PC-9 (cell line): ENCODE data around the gene SH3RF2. TPM values are rescaled to one million over a fixed set of nuclear protein-coding genes. Genes with fewer than 3 reads are reported as not detected.
"Not testable (repeated sequence)": the region's sequence is repeated elsewhere in the genome, so short reads cannot be mapped to it uniquely, and the experiment has no call there.

Experiments
- BruUV-seq: library from RNA; stranded (reverse); fragments of 400-500 nt; replicated peaks from 2 replicates; lab custom pipeline; 2021; lab: Mats Ljungman, UMichigan
- CTCF ChIA-PET: fragments of 300-600 bp; sonication (Branson Sonifier 250); formaldehyde crosslinking; loops from one replicate; lab custom pipeline; 2022; ENCODE audit warnings: antibody characterized with exemption; lab: Charles Lee
- POLR2A ChIA-PET: fragments of 300-600 bp; sonication (Branson Sonifier 250); formaldehyde crosslinking; loops from one replicate; lab custom pipeline; 2022; ENCODE audit warnings: antibody characterized with exemption; ENCODE audit not compliant: unreplicated experiment; lab: Charles Lee
- DNase-seq, 2 experiments: peaks; one replicate each; pipeline versions ENCODE4 v3.0.0 to v3.0.0-alpha.2; 2015 to 2022; ENCODE audit warnings: mixed read lengths in 1 of 2
- H2AFZ ChIP-seq: fragments of 200-600 bp; sonication (generic); 2 replicates; pipeline ENCODE4 v1.8.1; 2017; ENCODE audit warnings: antibody characterized with exemption
- H3F3A ChIP-seq: fragments of 200-600 bp; sonication (generic); 2 replicates; pipeline ENCODE4 v1.8.1; 2017; ENCODE audit warnings: antibody characterized with exemption, mild to moderate bottlenecking, low read depth; ENCODE audit not compliant: insufficient read depth
- H3K27ac ChIP-seq: fragments of 200-600 bp; sonication (generic); 2 replicates; pipeline ENCODE4 v1.6.1; 2016; ENCODE audit warnings: mixed run types
- H3K27me3 ChIP-seq: fragments of 200-600 bp; sonication (generic); 2 replicates; pipeline ENCODE4 v1.6.1; 2016; ENCODE audit warnings: low read depth, mixed run types; ENCODE audit not compliant: insufficient read depth
- H3K36me3 ChIP-seq: fragments of 200-600 bp; sonication (generic); 2 replicates; pipeline ENCODE4 v1.6.1; 2016; ENCODE audit warnings: low read depth, mixed run types
- H3K4me1 ChIP-seq: fragments of 200-600 bp; sonication (generic); replicated peaks from 2 replicates; pipeline ENCODE4 v1.6.1; 2016; ENCODE audit warnings: mixed run types; ENCODE audit not compliant: insufficient read depth
- H3K4me2 ChIP-seq: fragments of 200-600 bp; sonication (generic); 2 replicates; pipeline ENCODE4 v1.6.1; 2017; ENCODE audit warnings: mixed run types
- H3K4me3 ChIP-seq: fragments of 200-600 bp; sonication (generic); 2 replicates; pipeline ENCODE4 v1.6.1; 2016; ENCODE audit warnings: mixed run types
- H3K79me2 ChIP-seq: fragments of 200-600 bp; sonication (generic); 2 replicates; pipeline ENCODE4 v1.6.1; 2017; ENCODE audit warnings: low read depth, mixed run types
- H3K9me2 ChIP-seq: fragments of 200-600 bp; sonication (generic); 2 replicates; pipeline ENCODE4 v1.8.1; 2017; ENCODE audit warnings: mild to moderate bottlenecking; ENCODE audit not compliant: insufficient read depth
- H3K9me3 ChIP-seq: fragments of 200-600 bp; sonication (generic); 2 replicates; pipeline ENCODE4 v1.8.1; 2016; ENCODE audit warnings: low read depth; ENCODE audit not compliant: insufficient read depth
- H4K20me1 ChIP-seq: fragments of 200-600 bp; sonication (generic); 2 replicates; pipeline ENCODE4 v1.8.1; 2017; ENCODE audit not compliant: insufficient read depth
- EZH2 ChIP-seq: fragments of 200-600 bp; sonication (generic); IDR thresholded peaks from 2 replicates; pipeline ENCODE4 v1.8.0; 2017; ENCODE audit warnings: antibody characterized with exemption, low read depth
- intact Hi-C: fragments of 100-400 bp; cut with micrococcal nuclease; formaldehyde crosslinking; loops from one replicate; pipeline ENCODE4 v1.10.0; 2022; ENCODE audit not compliant: unreplicated experiment
- total RNA-seq: library from RNA; stranded (reverse); gene quantifications from 2 replicates; pipeline ENCODE4 v1.2.3, GENCODE V29; 2021
- TF ChIP-seq, protein P1 (sequence below): fragments of 200-600 bp; sonication (generic); conservative IDR thresholded peaks from 2 replicates; pipeline ENCODE4 v1.6.1; 2017; ENCODE audit warnings: mixed run types, antibody characterized with exemption, mild to moderate bottlenecking, moderate library complexity

SH3RF2 gene
- total RNA-seq, 1 experiment from 2014 or later: 37.2 TPM

DNA sequence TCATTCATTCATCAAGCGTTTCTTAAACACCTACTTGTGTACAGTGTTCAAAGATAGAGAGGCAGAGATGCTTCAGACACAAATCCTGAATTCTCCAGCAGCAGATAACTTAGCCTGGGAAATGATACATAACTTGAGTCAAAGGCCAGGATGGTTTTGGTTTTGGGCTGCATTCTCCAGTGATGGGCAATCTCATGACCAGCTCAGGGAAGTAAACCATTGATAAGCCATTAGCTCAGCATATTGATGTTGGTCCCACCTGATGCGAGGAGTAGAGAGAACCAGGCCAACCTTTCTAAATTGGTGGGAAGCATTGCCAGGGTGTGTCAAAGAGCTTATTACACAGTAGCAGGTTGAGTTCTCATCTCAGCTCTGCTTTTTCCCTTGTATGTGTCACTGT lies 53.0 kb downstream of the SH3RF2 start:
- BruUV-seq: no TSS peak
- no peaks in the 10 kb centered on the region for H3K9me2 ChIP-seq
- H2AFZ ChIP-seq: no peak overlapping the region
- no peaks in the 10 kb centered on the region for H3F3A ChIP-seq
- H3K27ac ChIP-seq: no peak overlapping the region
- no peaks in the 10 kb centered on the region for H4K20me1 ChIP-seq
- no peaks in the 10 kb centered on the region; the same call in 1 of the 2 replicates for H3K9me3 ChIP-seq
- TF ChIP-seq, protein P1, sequence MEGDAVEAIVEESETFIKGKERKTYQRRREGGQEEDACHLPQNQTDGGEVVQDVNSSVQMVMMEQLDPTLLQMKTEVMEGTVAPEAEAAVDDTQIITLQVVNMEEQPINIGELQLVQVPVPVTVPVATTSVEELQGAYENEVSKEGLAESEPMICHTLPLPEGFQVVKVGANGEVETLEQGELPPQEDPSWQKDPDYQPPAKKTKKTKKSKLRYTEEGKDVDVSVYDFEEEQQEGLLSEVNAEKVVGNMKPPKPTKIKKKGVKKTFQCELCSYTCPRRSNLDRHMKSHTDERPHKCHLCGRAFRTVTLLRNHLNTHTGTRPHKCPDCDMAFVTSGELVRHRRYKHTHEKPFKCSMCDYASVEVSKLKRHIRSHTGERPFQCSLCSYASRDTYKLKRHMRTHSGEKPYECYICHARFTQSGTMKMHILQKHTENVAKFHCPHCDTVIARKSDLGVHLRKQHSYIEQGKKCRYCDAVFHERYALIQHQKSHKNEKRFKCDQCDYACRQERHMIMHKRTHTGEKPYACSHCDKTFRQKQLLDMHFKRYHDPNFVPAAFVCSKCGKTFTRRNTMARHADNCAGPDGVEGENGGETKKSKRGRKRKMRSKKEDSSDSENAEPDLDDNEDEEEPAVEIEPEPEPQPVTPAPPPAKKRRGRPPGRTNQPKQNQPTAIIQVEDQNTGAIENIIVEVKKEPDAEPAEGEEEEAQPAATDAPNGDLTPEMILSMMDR: no peak
- no peak for TF ChIP-seq EZH2
- DNase-seq: no peak
- intact Hi-C loops: no loop called here
- H3K4me2 ChIP-seq: no peak overlapping the region
- ChIA-PET CTCF (interaction anchor here (0.6 kb wide), 1 partner anchor 124 kb away, joined by 4 read pairs; no protein-coding TSS in a partner anchor), POLR2A (interaction anchor here (0.6 kb wide), 1 partner anchor 39 kb away, joined by 4 read pairs; no protein-coding TSS in a partner anchor)
- no peaks in the 10 kb centered on the region for H3K4me1 ChIP-seq
- H3K27me3 ChIP-seq: no peaks in the 10 kb centered on the region
- no peaks in the 10 kb centered on the region for H3K36me3 ChIP-seq
- H3K4me3 ChIP-seq: no peak overlapping the region
- no peaks in the 10 kb centered on the region for H3K79me2 ChIP-seq

DNA sequence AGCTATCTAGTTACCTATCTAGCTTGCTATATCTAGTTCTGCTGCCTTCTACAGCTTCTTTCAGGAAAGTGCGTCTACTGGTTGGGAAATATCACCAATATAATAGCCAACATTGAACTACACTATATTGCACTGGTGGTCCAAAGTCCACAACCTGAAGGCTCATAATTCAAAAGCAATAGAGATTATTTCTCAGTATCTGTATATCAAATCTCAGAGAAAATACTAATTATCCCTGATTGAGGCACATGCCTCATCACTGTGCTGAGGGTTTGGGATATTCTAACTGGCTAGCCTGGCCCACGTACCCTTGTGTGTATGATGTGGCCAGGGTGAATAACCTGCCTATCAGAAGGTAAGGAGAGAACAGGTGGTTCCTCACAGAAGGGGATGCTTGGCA lies 53.8 kb downstream of the SH3RF2 start:
- Histone ChIP-seq H3K9me2 (0 out of 2 replicates have a peak, but pooled peaks cover 3% of the 10 kb centered on the region), H3K27me3 (no peaks in the 10 kb centered on the region), H3F3A (no peaks in the 10 kb centered on the region), H3K4me1 (no peaks in the 10 kb centered on the region), H4K20me1 (no peaks in the 10 kb centered on the region), H3K36me3 (no peaks in the 10 kb centered on the region), H3K79me2 (no peaks in the 10 kb centered on the region), H3K27ac (no peak overlapping the region), H3K4me3 (no peak overlapping the region), H3K9me3 (no peaks in the 10 kb centered on the region; the same call in 1 of the 2 replicates), H3K4me2 (no peak overlapping the region), H2AFZ (no peak overlapping the region)
- no TSS peak for BruUV-seq
- DNase-seq: no peak
- CTCF ChIA-PET: interaction anchor here (0.6 kb wide), 2 partner anchors 123 to 153 kb away, joined by 4 to 5 read pairs; no protein-coding TSS in a partner anchor
- TF ChIP-seq, protein P1: no peak
- TF ChIP-seq EZH2: no peak
- POLR2A ChIA-PET: interaction anchor here (0.6 kb wide), 1 partner anchor 39 kb away, joined by 4 read pairs; no protein-coding TSS in a partner anchor
- intact Hi-C loops: no loop called here

DNA sequence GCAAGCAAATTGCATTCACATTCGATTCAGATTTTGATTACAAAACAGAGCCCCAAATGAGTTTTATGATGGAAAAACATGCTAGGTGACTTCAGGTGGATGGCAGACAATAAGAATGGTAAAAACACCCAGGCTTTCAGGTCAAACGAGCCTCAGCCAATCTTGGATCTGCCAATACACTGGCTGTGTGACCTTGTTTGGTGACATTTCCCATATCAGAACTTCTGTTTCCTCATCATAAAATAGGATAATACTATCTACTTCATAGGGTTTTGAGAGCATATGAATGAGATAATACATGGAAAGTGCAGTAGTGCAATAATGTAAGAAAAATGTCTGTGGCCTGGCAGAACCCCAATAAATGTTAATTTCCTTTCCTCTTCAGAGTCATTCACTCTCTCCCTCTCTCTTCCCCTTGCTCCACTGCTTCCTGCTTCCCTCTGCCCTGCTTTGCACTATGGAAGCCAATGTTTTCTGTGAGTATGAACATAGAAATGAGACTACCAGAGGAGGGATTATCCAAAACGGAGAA lies 54.7 kb downstream of the SH3RF2 start:
- no TSS peak for BruUV-seq
- CTCF ChIA-PET: interaction anchor here (0.6 kb wide), 1 partner anchor 154 kb away, joined by 5 read pairs; no protein-coding TSS in a partner anchor
- Histone ChIP-seq H3K9me3 (no peaks in the 10 kb centered on the region; the same call in 1 of the 2 replicates), H3K27me3 (no peaks in the 10 kb centered on the region), H3K79me2 (no peaks in the 10 kb centered on the region), H3F3A (no peaks in the 10 kb centered on the region), H3K4me3 (no peak overlapping the region), H4K20me1 (no peaks in the 10 kb centered on the region), H2AFZ (no peak overlapping the region), H3K27ac (no peak overlapping the region), H3K36me3 (no peaks in the 10 kb centered on the region), H3K4me1 (no peaks in the 10 kb centered on the region), H3K4me2 (no peak overlapping the region), H3K9me2 (0 out of 2 replicates have a peak, but pooled peaks cover 3% of the 10 kb centered on the region)
- POLR2A ChIA-PET: no interaction called here
- intact Hi-C loops: no loop called here
- no peak for DNase-seq
- TF ChIP-seq, protein P1: no peak
- TF ChIP-seq EZH2: no peak

DNA sequence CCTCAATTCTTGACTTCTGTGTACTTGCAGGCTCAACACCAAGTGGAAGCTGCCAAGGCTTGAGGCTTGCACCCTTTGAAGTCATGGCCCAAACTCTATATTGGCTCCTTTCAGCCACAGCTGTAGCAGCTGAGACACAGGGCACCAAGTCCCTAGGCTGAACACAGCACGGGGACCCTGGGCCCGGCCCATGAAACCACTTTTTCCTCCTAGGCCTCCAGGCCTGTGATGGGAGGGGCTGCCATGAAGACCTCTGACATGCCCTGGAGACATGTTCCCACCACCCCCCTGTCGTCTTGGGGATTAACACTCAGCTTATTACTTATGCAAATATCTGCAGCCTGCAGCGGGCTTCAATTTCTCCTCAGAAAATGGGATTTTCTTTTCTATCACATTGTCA lies 57.2 kb downstream of the SH3RF2 start:
- H3K4me1 ChIP-seq, BruUV-seq, H3K36me3 ChIP-seq, H3K9me3 ChIP-seq, H3K4me3 ChIP-seq, intact Hi-C loops, H2AFZ ChIP-seq, H4K20me1 ChIP-seq, DNase-seq, H3K4me2 ChIP-seq, H3K79me2 ChIP-seq, H3K27ac ChIP-seq, H3K27me3 ChIP-seq, H3K9me2 ChIP-seq, POLR2A ChIA-PET, CTCF ChIA-PET, H3F3A ChIP-seq: not testable (repeated sequence)
